H1 (cell line): ENCODE data around the gene ACP2. TPM values are rescaled to one million over a fixed set of nuclear protein-coding genes. Genes with fewer than 3 reads are reported as not detected.

Source experiments
- CHD1 ChIP-seq: IDR thresholded peaks from 2 replicates; pipeline ENCODE4 v1.6.1; 2012; ENCODE audit warnings: low read depth, low read length, improper control_type of control experiment
- FOSL1 ChIP-seq: IDR thresholded peaks from 2 replicates; pipeline ENCODE4 v1.6.1; 2011; ENCODE audit warnings: mild to moderate bottlenecking, low read depth, low read length, moderate library complexity; ENCODE audit not compliant: insufficient read depth
- SIRT6 ChIP-seq: IDR thresholded peaks from one replicate; pipeline ENCODE4 v1.7.1; 2012; ENCODE audit warnings: low read length, inconsistent platforms
- polyA plus RNA-seq, 7 experiments: library from polyadenylated mRNA; depleted of rRNA in 3 of 7; stranded (reverse) in 5 of 7; unstranded in 2 of 7; fragments of >200 nt in 5 of 7; fragments of 200-250 nt in 2 of 7; gene quantifications; 1 replicate in 5 of 7; 2 replicates in 1 of 7; 4 replicates in 1 of 7; pipeline versions ENCODE4 v1.2.1 to v1.2.3, GENCODE V29; 2011 to 2013; ENCODE audit warnings: missing spikeins in 2 of 7, mixed read lengths in 2 of 7
- total RNA-seq: library from RNA; stranded (reverse); fragmentation: NEBNext Ultra II Directional; extraction: Animal tissue kit (Norgen Biotek cat#: 25700); gene quantifications from 2 replicates; pipeline ENCODE4 v1.2.1, GENCODE V29; 2021

ACP2 gene
- total and polyA plus RNA-seq, 2 of the 8 experiments (the other 6 are each of a cell fraction or from before 2014, with no cell fraction given): 17.8 to 19.8 TPM

- no peak for TF ChIP-seq FOSL1
- TF ChIP-seq SIRT6: no peak
- no peak for TF ChIP-seq CHD1
These were observed 6.7 kb downstream of the ACP2 start (continued) for GRCh38 chr11:47241841-47242301.
